ENCODE measurements around the gene PDLIM5.

GRCh38 chr4:94534401-94535312 is 82.9 kb downstream of the PDLIM5 start:
- TF ChIP-seq CTCF (conservative IDR thresholded peaks at IDR 0.05 in 1 of 2, IDR thresholded peaks at IDR 0.05 in 1 of 2; ENCODE audit: extremely low read depth in 1 of 2, insufficient read depth in 1 of 2, low read depth in 1 of 2, low read length in 2 of 2) (no peak), EZH2 (IDR thresholded peaks at IDR 0.05; ENCODE audit: borderline replicate concordance, low read length) (no peak)

Data from mammary epithelial cell (primary cell).